ELF-1 (cell line): Measurements from ENCODE around the gene OTC.

Experiments
- DNase-seq: peaks from one replicate; pipeline ENCODE4 v3.0.0-alpha.2; 2016; ENCODE audit warnings: low read depth, low spot score

The OTC gene

GRCh38 chrX:38352362-38352761 is at the start of gene OTC:
Gene OTC, plus strand, starts transcription at chrX:38352604. Its CDS starts 93 bp downstream, at chrX:38352697.
- DNase-seq, result no peak

- no peak for DNase-seq
These were observed 48.4 kb upstream of the OTC start for GRCh38 chrX:38304010-38304409.

- DNase-seq, result no peak
These were observed 46.4 kb upstream of the OTC start for GRCh38 chrX:38305971-38306370.

- DNase-seq, result no peak
These were observed 40.7 kb upstream of the OTC start for GRCh38 chrX:38311743-38312142.

GRCh38 chrX:38312436-38312835 is 40.0 kb upstream of the OTC start:
- DNase-seq, result no peak

- no peak for DNase-seq
These were observed 39.2 kb upstream of the OTC start for GRCh38 chrX:38313190-38313589.

GRCh38 chrX:38315186-38315585 is 37.2 kb upstream of the OTC start:
- no peak for DNase-seq

GRCh38 chrX:38318196-38318595 is 34.2 kb upstream of the OTC start:
- DNase-seq, result no peak

- no peak for DNase-seq
These were observed 33.8 kb upstream of the OTC start for GRCh38 chrX:38318606-38319005.

- DNase-seq, result no peak
These were observed 31.6 kb upstream of the OTC start for GRCh38 chrX:38320819-38321218.

GRCh38 chrX:38326086-38326485 is 26.3 kb upstream of the OTC start:
- DNase-seq, result no peak

- DNase-seq, result peak; percentile 98
These were observed 25.2 kb upstream of the OTC start, which contains the start of gene RPGR for GRCh38 chrX:38327007-38327774. Gene RPGR, minus strand, starts transcription at chrX:38327509. Its CDS starts 142 bp downstream, at chrX:38327367.

- DNase-seq, result no peak
These were observed 24.7 kb upstream of the OTC start for GRCh38 chrX:38327775-38328081.

- DNase-seq, result no peak
These were observed 19.9 kb upstream of the OTC start for GRCh38 chrX:38332505-38332904.

GRCh38 chrX:38335382-38335781 is 17.0 kb upstream of the OTC start:
- no peak for DNase-seq

GRCh38 chrX:38336538-38337240 is 15.7 kb upstream of the OTC start:
- DNase-seq, result no peak

GRCh38 chrX:38341442-38341841 is 11.0 kb upstream of the OTC start:
- DNase-seq, result no peak

GRCh38 chrX:38342853-38343778 is 9.3 kb upstream of the OTC start:
- no peak for DNase-seq

- no peak for DNase-seq
These were observed 6.3 kb upstream of the OTC start for GRCh38 chrX:38346150-38346549.

- no peak for DNase-seq
These were observed 5.3 kb upstream of the OTC start for GRCh38 chrX:38347136-38347535.

GRCh38 chrX:38351346-38351745 is 1.1 kb upstream of the OTC start:
- DNase-seq, result no peak

GRCh38 chrX:38356401-38356800 is 4.0 kb downstream of the OTC start:
- DNase-seq, result no peak
